K562 (cell line): ENCODE measurements around the gene GPR149. TPM values are rescaled to one million over a fixed set of nuclear protein-coding genes. Genes with fewer than 3 reads are reported as not detected.

ENCODE experiments used
- ATAC-seq: fragments of 200-7000 bp; cut with Tn5 transposase; 3 replicates; pipeline ENCODE4 v1.9.1; 2020; ENCODE audit warnings: moderate library complexity
- BruUV-seq: library from RNA; stranded (reverse); fragments of 400-500 nt; replicated peaks from 2 replicates; lab custom pipeline; 2021; lab: Mats Ljungman, UMichigan
- CTCF ChIA-PET: fragments of 300-600 bp; formaldehyde crosslinking; extraction: SDS; loops from one replicate; lab custom pipeline; 2021; ENCODE audit warnings: low intra/inter-chr PET ratio; lab: Yijun Ruan, JAX
- POLR2A ChIA-PET: fragments of 300-600, 350-650 bp; sonication (Branson Sonifier 250); formaldehyde crosslinking; extraction: SDS; loops from one replicate; lab custom pipeline; 2021; ENCODE audit warnings: antibody characterized with exemption, inconsistent platforms; lab: Yijun Ruan, JAX
- DNase-seq, 4 experiments: peaks; one replicate each; pipeline versions ENCODE4 v3.0.0 to v3.0.0-alpha.2; 2011 to 2018; ENCODE audit warnings: low spot score in 3 of 4, mixed read lengths in 3 of 4; ENCODE audit errors: extremely low read depth in 1 of 4
- FAIRE-seq: peaks from 2 replicates; lab custom pipeline; 2011; peaks lifted over from hg19 to GRCh38; lab: Jason Lieb, UNC
- H2AFZ ChIP-seq: 2 replicates; pipeline ENCODE4 v1.6.0; 2011; ENCODE audit warnings: low read depth, low read length, control low read depth, inconsistent platforms
- H3K27ac ChIP-seq: fragments of 200-600 bp; 3 replicates; pipeline ENCODE4 v1.8.0; 2011; ENCODE audit warnings: low read depth, mild to moderate bottlenecking, control low read depth, inconsistent platforms, low read length, moderate library complexity, mixed read lengths; ENCODE audit errors: extremely low read depth
- H3K27me3 ChIP-seq, 2 experiments: fragments of 300-600 bp in 1 of 2; 2 replicates in 1 of 2; 3 replicates in 1 of 2; pipeline versions ENCODE4 v1.6.0 to v1.8.0; 2011; ENCODE audit warnings: inconsistent platforms in 2 of 2, low read length in 2 of 2, mild to moderate bottlenecking in 1 of 2, mixed read lengths in 1 of 2, moderate library complexity in 1 of 2; ENCODE audit not compliant: control insufficient read depth in 2 of 2, insufficient read depth in 2 of 2
- H3K36me3 ChIP-seq: fragments of 300-600 bp; 3 replicates; pipeline ENCODE4 v1.8.0; 2011; ENCODE audit warnings: mild to moderate bottlenecking, low read length, inconsistent platforms; ENCODE audit not compliant: control insufficient read depth, insufficient read depth
- H3K4me1 ChIP-seq, 2 experiments: fragments of 200-600 bp in 1 of 2; replicated peaks in 1 of 2; 2 replicates in 1 of 2; 3 replicates in 1 of 2; pipeline versions ENCODE4 v1.5.1 to v1.8.0; 2011; ENCODE audit warnings: inconsistent platforms in 2 of 2, low read length in 2 of 2, mild to moderate bottlenecking in 1 of 2, mixed read lengths in 1 of 2, moderate library complexity in 1 of 2; ENCODE audit not compliant: control insufficient read depth in 2 of 2, insufficient read depth in 2 of 2
- H3K4me2 ChIP-seq: 2 replicates; pipeline ENCODE4 v1.6.1; 2011; ENCODE audit warnings: low read length, control low read depth, inconsistent platforms, mixed read lengths; ENCODE audit not compliant: insufficient read depth
- H3K4me3 ChIP-seq: fragments of 200-600 bp; sonication (generic), shearing (Covaris generic); 2 replicates; pipeline ENCODE4 v1.5.1; 2016; ENCODE audit warnings: control low read depth, inconsistent platforms
- H3K79me2 ChIP-seq: fragments of 200-600 bp; 3 replicates; pipeline ENCODE4 v1.8.0; 2011; ENCODE audit warnings: low read length, inconsistent platforms; ENCODE audit not compliant: control insufficient read depth, insufficient read depth
- H3K9ac ChIP-seq, 2 experiments: 2 replicates each; pipeline versions ENCODE4 v1.6.0 to v1.6.1; 2011; ENCODE audit warnings: low read depth in 2 of 2, low read length in 2 of 2, control low read depth in 1 of 2, inconsistent platforms in 1 of 2, mild to moderate bottlenecking in 1 of 2, mixed read lengths in 1 of 2; ENCODE audit not compliant: insufficient read depth in 1 of 2
- H3K9me1 ChIP-seq: one replicate; pipeline ENCODE4 v1.6.0; 2011; ENCODE audit warnings: inconsistent platforms, mild to moderate bottlenecking, low read length, moderate library complexity; ENCODE audit not compliant: control insufficient read depth, insufficient read depth
- H3K9me3 ChIP-seq: replicated peaks from 2 replicates; pipeline ENCODE4 v1.5.1; 2011; ENCODE audit warnings: low read depth, low read length, inconsistent platforms; ENCODE audit not compliant: control insufficient read depth, insufficient read depth
- H4K20me1 ChIP-seq: replicated peaks from 2 replicates; pipeline ENCODE4 v1.6.1; 2011; ENCODE audit warnings: low read length, inconsistent platforms, mixed read lengths; ENCODE audit not compliant: control insufficient read depth, insufficient read depth
- ESRRA ChIP-seq: fragments of 450-650 bp; IDR thresholded peaks from 2 replicates; pipeline ENCODE4 v1.6.1; 2014; ENCODE audit warnings: low read depth, mild to moderate bottlenecking, moderate library complexity, borderline replicate concordance
- FOXP1 ChIP-seq: sonication (generic); formaldehyde crosslinking; IDR thresholded peaks from 2 replicates; pipeline ENCODE4 v1.8.0; 2022; ENCODE audit warnings: mild to moderate bottlenecking, missing genetic modification reagents
- L3MBTL2 ChIP-seq: fragments of 450-650 bp; IDR thresholded peaks from 2 replicates; pipeline ENCODE4 v1.6.1; 2016; ENCODE audit warnings: mild to moderate bottlenecking, moderate library complexity
- NRF1 ChIP-seq, 2 experiments: fragments of 450-650 bp; IDR thresholded peaks in 1 of 2; conservative IDR thresholded peaks in 1 of 2; 2 replicates each; pipeline ENCODE4 v1.6.1; 2014; ENCODE audit warnings: mild to moderate bottlenecking in 2 of 2
- PPARD ChIP-seq: fragments of 250-450 bp; sonication (Bioruptor Pico); IDR thresholded peaks from 2 replicates; pipeline ENCODE4 v1.8.0; 2022; ENCODE audit warnings: inconsistent platforms, mild to moderate bottlenecking, moderate library complexity
- ZBTB17 ChIP-seq: fragments of 450-650 bp; formaldehyde crosslinking; IDR thresholded peaks from 2 replicates; pipeline ENCODE4 v1.4.0; 2020; ENCODE audit warnings: mild to moderate bottlenecking
- WGBS: fragments of 100-300 bp; shearing (Covaris generic); methylation state at CpG from one replicate; pipeline ENCODE4 v1.1.6; 2016; ENCODE audit warnings: low coverage, mixed read lengths; ENCODE audit not compliant: insufficient coverage; ENCODE audit errors: missing lambda C conversion rate; 5-methylcytosine and 5-hydroxymethylcytosine counted together
- in situ Hi-C: fragments of 300-500 bp; cut with MboI; formaldehyde crosslinking; loops from 4 replicates; pipeline ENCODE4 v1.15.0; 2018; ENCODE audit warnings: inconsistent platforms, mixed read lengths
- intact Hi-C: fragments of 100-400 bp; cut with micrococcal nuclease; formaldehyde crosslinking; loops from 2 replicates; pipeline ENCODE4 v1.14.2; 2022
- polyA plus RNA-seq, 8 experiments: library from polyadenylated mRNA; depleted of rRNA in 4 of 8; stranded (reverse) in 5 of 8; unstranded in 3 of 8; fragments of >200 nt; fragmentation: Nextera tagmentation in 2 of 8; fragmentation: Illumina TruSeq in 1 of 8; extraction: Ambion mirVana in 2 of 8; extraction: Trizol in 1 of 8; gene quantifications; 2 replicates each; pipeline versions ENCODE4 v1.2.1 to v1.2.3, GENCODE V29; 2011 to 2014; ENCODE audit warnings: inconsistent platforms in 1 of 8, missing spikeins in 1 of 8
- total RNA-seq, 7 experiments: library from RNA; depleted of rRNA in 6 of 7; stranded (reverse); fragments of >200 nt in 6 of 7; fragmentation: Illumina TruSeq in 2 of 7; extraction: Trizol in 2 of 7; gene quantifications; 2 replicates each; pipeline versions ENCODE4 v1.2.1 to v1.2.3, GENCODE V29; 2011 to 2021; ENCODE audit warnings: low replicate concordance in 1 of 7
- TF ChIP-seq, protein P1 (sequence below): sonication (generic); formaldehyde crosslinking; IDR thresholded peaks from 2 replicates; pipeline ENCODE4 v1.8.1; 2023; ENCODE audit warnings: mild to moderate bottlenecking, missing genetic modification reagents
- TF ChIP-seq, protein P2 (sequence below): fragments of 450-650 bp; IDR thresholded peaks from 2 replicates; pipeline ENCODE4 v1.6.1; 2017; ENCODE audit warnings: antibody characterized with exemption, mild to moderate bottlenecking

The GPR149 gene
- total and polyA plus RNA-seq, 9 of the 15 experiments (the other 6 are each of a cell fraction or from before 2014, with no cell fraction given): not detected

DNA sequence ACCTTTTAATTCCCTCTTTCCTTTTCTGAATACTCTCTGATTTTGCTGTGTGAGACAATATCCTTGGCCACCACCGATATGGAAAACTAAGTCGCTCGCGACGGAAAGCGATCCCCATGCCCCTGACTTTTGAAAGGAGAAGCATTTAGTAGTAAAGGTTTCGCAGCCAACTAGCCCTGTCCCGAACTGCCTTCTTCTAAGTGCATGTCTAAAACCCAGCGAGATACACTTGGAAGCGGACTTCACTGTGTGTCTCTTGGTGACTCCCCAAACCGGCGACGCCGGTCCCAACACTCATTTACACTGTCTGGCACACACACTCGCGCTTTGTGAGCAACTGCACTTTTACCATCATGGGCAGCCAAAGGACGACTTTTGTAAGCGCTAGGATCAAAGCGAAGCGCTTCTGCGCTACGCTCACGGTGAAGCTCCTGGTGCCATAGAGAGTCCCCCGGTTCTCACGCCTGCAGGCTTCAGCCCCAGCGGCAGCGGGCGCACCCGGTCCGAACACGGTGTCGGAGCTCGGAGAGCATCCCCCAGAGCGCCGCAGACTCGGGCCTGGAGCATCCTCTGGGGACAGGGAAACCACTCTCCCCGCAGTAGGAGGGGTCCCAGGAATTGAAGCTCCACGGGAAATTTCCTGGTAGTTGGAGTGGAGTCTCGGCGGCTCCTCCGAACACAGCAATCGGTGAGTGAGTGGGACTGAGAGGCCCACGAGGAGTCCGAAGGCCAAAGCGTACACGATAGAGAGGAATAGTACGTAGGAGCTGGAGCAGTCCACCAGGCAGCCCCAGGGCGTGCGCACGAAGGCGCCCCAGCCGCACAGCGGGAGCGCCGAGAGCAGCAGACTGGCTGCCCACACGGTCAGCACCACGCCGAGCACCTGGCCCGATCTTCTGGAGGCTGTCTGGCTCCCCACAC is 1.4 kb downstream of the GPR149 start:
- 2% methylated on average over 58 of the region's 59 CpGs for WGBS
- in situ Hi-C loops (no loop called here), intact Hi-C loops (no loop called here)
- Histone ChIP-seq H3K9me1 (no peaks in the 10 kb centered on the region), H3K79me2 (no peaks in the 10 kb centered on the region), H3K9ac (no peak overlapping the region), H3K4me2 (no peak overlapping the region), H4K20me1 (no peaks in the 10 kb centered on the region), H3K36me3 (no peaks in the 10 kb centered on the region), H2AFZ (no peak overlapping the region), H3K4me1 (peaks cover 0 to 7% of the 10 kb centered on the region in 2 experiments; a peak in 1 of 5 replicates), H3K27ac (no peak overlapping the region), H3K9me3 (no peaks in the 10 kb centered on the region), H3K27me3 (peaks cover 2 to 20% of the 10 kb centered on the region in 2 experiments; a peak in 3 of 5 replicates), H3K4me3 (no peak overlapping the region)
- FAIRE-seq (no peak), ATAC-seq (no peak), DNase-seq (no peak)
- POLR2A ChIA-PET: no interaction called here
- TF ChIP-seq, protein P1, sequence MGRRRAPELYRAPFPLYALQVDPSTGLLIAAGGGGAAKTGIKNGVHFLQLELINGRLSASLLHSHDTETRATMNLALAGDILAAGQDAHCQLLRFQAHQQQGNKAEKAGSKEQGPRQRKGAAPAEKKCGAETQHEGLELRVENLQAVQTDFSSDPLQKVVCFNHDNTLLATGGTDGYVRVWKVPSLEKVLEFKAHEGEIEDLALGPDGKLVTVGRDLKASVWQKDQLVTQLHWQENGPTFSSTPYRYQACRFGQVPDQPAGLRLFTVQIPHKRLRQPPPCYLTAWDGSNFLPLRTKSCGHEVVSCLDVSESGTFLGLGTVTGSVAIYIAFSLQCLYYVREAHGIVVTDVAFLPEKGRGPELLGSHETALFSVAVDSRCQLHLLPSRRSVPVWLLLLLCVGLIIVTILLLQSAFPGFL: no peak
- TF ChIP-seq FOXP1 (CRISPR knock-in tag) (no peak), PPARD (CRISPR knock-in tag) (no peak), NRF1 (conservative IDR thresholded peaks at IDR 0.05 in 1 of 2, IDR thresholded peaks at IDR 0.05 in 1 of 2) (no peak), L3MBTL2 (no peak), ESRRA (no peak), ZBTB17 (CRISPR knock-in tag) (no peak)
- TF ChIP-seq, protein P2, sequence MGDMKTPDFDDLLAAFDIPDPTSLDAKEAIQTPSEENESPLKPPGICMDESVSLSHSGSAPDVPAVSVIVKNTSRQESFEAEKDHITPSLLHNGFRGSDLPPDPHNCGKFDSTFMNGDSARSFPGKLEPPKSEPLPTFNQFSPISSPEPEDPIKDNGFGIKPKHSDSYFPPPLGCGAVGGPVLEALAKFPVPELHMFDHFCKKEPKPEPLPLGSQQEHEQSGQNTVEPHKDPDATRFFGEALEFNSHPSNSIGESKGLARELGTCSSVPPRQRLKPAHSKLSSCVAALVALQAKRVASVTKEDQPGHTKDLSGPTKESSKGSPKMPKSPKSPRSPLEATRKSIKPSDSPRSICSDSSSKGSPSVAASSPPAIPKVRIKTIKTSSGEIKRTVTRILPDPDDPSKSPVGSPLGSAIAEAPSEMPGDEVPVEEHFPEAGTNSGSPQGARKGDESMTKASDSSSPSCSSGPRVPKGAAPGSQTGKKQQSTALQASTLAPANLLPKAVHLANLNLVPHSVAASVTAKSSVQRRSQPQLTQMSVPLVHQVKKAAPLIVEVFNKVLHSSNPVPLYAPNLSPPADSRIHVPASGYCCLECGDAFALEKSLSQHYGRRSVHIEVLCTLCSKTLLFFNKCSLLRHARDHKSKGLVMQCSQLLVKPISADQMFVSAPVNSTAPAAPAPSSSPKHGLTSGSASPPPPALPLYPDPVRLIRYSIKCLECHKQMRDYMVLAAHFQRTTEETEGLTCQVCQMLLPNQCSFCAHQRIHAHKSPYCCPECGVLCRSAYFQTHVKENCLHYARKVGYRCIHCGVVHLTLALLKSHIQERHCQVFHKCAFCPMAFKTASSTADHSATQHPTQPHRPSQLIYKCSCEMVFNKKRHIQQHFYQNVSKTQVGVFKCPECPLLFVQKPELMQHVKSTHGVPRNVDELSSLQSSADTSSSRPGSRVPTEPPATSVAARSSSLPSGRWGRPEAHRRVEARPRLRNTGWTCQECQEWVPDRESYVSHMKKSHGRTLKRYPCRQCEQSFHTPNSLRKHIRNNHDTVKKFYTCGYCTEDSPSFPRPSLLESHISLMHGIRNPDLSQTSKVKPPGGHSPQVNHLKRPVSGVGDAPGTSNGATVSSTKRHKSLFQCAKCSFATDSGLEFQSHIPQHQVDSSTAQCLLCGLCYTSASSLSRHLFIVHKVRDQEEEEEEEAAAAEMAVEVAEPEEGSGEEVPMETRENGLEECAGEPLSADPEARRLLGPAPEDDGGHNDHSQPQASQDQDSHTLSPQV: no peak
- CTCF ChIA-PET: no interaction called here
- BruUV-seq: no TSS peak
